RWPE1 (cell line): ENCODE data around the gene RXRB.

Experiments
- CTCF ChIA-PET: fragments of 350-600 bp; sonication (Branson Sonifier 250); formaldehyde crosslinking; extraction: SDS; loops from one replicate; lab custom pipeline; 2021; lab: Yijun Ruan, JAX
- POLR2A ChIA-PET: fragments of 400-600 bp; formaldehyde crosslinking; extraction: SDS; loops from one replicate; lab custom pipeline; 2020; ENCODE audit warnings: antibody characterized with exemption; ENCODE audit not compliant: low non-redundant PET; lab: Yijun Ruan, JAX
- DNase-seq: peaks from one replicate; pipeline ENCODE4 v3.0.0; 2012; ENCODE audit warnings: low spot score
- H3K27ac ChIP-seq: fragments of 450-650 bp; 2 replicates; pipeline ENCODE4 v1.5.1; 2017
- TF ChIP-seq, protein P1 (sequence below): fragments of 450-650 bp; conservative IDR thresholded peaks from 2 replicates; pipeline ENCODE4 v1.5.1; 2017; ENCODE audit warnings: low read depth, mild to moderate bottlenecking

The RXRB gene

DNA sequence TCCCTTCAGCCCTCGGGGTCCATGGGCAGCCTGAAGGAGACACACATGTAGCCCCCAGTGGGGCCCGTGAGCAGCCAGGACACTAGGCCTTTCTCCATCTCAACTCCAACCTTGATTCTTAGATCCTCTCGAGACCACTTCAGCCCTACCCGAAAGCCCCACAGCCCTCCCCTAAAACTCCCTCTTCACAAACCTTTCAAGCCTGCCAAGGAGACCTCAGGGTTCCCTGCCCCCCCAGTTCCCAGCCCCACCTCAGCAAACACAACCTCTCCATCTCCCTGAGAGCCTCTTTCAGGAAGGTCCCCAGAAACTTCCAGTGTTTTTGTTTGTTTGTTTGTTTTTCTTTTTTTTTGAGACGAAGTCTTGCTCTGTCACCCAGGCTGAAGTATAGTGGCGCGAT lies 19.3 kb downstream of the RXRB start:
- H3K27ac ChIP-seq: no peak overlapping the region
- ChIA-PET CTCF (interaction anchor here (0.7 kb wide), 1 partner anchor 70 kb away, joined by 4 read pairs; no protein-coding TSS in a partner anchor), POLR2A (no interaction called here)
- DNase-seq: no peak
- TF ChIP-seq, protein P1, sequence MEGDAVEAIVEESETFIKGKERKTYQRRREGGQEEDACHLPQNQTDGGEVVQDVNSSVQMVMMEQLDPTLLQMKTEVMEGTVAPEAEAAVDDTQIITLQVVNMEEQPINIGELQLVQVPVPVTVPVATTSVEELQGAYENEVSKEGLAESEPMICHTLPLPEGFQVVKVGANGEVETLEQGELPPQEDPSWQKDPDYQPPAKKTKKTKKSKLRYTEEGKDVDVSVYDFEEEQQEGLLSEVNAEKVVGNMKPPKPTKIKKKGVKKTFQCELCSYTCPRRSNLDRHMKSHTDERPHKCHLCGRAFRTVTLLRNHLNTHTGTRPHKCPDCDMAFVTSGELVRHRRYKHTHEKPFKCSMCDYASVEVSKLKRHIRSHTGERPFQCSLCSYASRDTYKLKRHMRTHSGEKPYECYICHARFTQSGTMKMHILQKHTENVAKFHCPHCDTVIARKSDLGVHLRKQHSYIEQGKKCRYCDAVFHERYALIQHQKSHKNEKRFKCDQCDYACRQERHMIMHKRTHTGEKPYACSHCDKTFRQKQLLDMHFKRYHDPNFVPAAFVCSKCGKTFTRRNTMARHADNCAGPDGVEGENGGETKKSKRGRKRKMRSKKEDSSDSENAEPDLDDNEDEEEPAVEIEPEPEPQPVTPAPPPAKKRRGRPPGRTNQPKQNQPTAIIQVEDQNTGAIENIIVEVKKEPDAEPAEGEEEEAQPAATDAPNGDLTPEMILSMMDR: no peak

DNA sequence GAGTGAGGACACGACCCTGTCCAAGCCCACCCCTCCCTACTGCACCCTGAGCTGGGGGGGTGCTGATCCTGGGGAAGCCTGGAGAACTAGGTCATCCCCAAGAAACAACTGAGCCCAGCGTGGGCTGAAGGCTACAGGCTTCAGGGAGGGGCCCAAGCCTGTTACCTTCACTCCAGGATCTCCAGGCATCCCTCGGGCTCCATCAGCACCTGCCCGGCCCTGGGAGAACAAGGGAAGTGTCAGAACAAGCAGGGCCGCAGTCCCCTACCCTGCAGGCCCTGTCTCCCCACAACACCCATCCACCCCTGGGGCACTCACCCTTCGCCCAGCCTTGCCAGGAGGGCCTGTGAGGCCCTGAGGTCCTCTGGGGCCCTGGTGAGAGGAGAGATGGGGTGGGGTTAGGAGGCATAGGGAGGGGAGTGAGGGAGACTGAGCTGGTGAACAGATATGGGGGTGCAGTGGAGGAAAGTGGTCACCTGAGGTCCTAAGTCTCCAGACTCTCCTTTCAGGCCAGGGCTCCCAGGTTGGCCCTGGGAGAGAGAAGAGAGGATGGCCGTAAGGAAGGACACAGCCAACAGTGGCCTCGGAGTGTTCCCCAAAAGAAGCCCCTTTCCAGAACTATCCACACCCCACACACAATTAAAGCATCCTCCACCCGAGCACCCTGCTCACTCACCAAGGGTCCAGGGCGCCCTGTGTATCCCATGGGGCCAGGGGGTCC lies 21.6 kb downstream of the RXRB start:
- CTCF ChIA-PET: interaction anchor here (0.9 to 1.2 kb wide), 2 partner anchors 18 to 164 kb away, joined by 3 to 4 read pairs; no protein-coding TSS in a partner anchor
- TF ChIP-seq, protein P1: no peak
- POLR2A ChIA-PET: no interaction called here
- DNase-seq: no peak
- H3K27ac ChIP-seq: no peak overlapping the region

DNA sequence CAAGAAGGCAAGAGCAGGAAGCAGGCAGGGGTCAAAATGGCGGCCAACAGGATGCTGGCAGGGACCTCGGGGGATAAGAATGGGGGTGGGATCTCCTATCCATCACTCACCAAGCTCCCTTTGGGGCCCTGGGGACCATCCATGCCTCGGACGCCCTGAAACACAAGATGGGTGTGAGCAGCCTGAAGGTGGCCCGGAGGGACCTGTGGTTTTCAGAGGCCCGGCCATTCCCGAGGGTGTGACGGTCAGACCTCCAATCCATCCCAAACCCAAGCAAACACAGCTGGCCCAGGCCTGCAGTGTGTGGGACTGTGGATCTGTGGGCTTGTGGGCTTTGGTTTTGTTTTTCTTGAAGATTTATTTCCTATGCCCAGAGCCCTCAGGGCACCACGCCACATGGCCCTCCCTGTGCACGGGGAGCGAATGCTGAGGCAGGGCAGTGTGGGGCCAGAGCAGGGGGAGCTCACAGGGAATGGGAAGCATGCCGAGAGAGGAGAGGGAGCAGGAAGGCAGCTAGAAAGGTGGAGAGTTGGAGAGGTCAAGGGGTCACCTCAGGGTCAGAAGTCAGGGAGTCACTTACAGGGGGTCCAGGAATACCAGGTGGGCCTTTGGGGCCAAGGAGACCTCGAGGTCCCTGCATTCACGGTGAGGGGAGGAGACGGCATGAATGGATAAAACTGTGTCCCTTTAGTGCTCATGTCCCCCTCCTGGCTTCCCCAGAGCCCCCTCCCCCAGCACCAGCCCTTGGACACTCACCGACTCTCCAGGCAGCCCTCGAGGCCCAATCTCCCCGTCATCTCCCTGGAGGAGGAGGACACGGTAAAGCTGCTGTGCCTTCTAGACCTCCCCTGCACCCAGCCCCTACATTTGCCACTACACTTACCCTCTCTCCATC lies 22.7 kb downstream of the RXRB start:
- ChIA-PET CTCF (interaction anchor here (1.2 kb wide), 1 partner anchor 17 kb away, joined by 4 read pairs; no protein-coding TSS in a partner anchor), POLR2A (no interaction called here)
- H3K27ac ChIP-seq: no peak overlapping the region
- TF ChIP-seq, protein P1: no peak
- DNase-seq: no peak

DNA sequence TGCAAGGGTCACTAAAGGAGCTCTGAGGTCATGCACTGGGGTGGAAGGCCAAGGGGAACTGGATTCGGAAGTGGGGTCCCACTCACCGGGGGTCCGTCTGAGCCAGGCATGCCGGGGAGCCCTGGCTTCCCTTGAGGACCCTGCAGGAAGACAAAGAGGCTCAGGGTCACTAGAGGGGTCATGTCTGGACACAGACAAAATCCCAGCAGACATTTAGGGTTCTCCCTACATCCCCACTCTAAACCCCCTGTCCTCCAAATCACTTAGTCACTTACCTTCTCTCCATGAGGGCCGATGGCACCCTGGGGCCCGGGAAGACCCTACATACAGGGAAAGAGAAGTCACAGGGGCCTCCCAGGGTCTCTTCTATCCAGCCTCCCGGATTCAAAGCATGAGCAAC lies 23.6 kb downstream of the RXRB start:
- TF ChIP-seq, protein P1: no peak
- ChIA-PET POLR2A (no interaction called here), CTCF (no interaction called here)
- no peak overlapping the region for H3K27ac ChIP-seq
- DNase-seq: no peak

DNA sequence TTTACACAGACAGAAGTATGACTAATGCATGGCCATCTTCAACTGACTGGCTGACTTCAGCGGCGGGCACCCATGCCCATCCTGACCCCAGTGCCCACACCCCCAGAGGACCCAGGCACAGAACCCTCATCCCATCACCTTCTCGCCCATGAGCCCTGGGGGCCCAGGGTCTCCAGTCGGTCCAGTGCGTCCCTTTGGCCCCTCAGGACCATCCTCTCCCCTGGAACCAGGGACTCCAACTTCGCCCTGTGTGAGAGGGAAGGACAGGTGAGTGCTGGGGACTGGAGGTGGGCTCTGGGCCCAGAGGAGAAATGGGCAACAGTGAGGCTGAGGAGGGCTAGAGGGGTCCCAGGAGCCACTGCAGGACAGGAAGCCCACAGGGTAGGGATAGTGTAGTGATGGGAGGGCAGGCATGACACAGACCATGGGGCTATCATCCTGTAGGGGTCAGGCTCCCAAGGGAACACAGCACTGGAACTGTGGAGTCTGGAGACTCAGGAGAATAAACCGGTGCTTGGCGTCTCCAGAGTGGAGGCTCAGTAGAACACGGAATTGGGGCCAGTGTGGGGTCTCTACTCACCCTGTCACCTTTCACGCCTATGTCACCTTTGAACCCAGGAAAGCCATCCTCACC lies 24.9 kb downstream of the RXRB start:
- CTCF ChIA-PET: interaction anchor here (0.6 to 0.7 kb wide), 2 partner anchors 23 to 40 kb away, joined by 3 to 4 read pairs; no protein-coding TSS in a partner anchor

More for the DNA sequence above, 24.9 kb downstream of the RXRB start:
- no peak for DNase-seq
- TF ChIP-seq, protein P1: no peak
- POLR2A ChIA-PET: no interaction called here
- no peak overlapping the region for H3K27ac ChIP-seq
